ENCODE results near the gene ACACA.

DNA sequence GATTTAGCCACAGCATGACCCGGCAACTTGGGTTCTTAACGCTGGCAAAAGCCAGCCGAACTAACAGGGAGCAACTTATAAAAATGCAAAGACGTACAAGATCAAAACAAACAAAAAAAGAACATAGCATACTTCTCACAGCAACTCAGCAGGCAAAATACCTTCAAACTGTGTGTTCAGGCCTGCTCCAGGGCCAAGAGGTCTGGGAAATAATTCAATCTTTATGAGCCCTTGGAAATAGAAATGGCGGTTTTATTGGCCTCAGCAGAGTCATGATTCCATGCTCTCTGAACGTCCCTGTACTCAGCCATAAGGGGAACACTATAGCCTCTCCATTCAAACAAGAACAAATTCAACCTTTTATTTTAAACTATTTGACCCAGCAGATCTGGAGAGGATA, 132.2 kb downstream of the ACACA start:
- TF ChIP-seq, protein P1, sequence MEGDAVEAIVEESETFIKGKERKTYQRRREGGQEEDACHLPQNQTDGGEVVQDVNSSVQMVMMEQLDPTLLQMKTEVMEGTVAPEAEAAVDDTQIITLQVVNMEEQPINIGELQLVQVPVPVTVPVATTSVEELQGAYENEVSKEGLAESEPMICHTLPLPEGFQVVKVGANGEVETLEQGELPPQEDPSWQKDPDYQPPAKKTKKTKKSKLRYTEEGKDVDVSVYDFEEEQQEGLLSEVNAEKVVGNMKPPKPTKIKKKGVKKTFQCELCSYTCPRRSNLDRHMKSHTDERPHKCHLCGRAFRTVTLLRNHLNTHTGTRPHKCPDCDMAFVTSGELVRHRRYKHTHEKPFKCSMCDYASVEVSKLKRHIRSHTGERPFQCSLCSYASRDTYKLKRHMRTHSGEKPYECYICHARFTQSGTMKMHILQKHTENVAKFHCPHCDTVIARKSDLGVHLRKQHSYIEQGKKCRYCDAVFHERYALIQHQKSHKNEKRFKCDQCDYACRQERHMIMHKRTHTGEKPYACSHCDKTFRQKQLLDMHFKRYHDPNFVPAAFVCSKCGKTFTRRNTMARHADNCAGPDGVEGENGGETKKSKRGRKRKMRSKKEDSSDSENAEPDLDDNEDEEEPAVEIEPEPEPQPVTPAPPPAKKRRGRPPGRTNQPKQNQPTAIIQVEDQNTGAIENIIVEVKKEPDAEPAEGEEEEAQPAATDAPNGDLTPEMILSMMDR (conservative IDR thresholded peaks at IDR 0.05; ENCODE audit: low read length) = no peak
- TF ChIP-seq EZH2phosphoT487 (IDR thresholded peaks at IDR 0.05; ENCODE audit: borderline replicate concordance) = no peak

All from Loucy (cell line).